IgD-negative memory B cell (primary cell): Measurements from ENCODE around the gene C17orf107. TPM values are rescaled to one million over a fixed set of nuclear protein-coding genes. Genes with fewer than 3 reads are reported as not detected.

Experiments used
- H3K27ac Mint-ChIP-seq, 3 donors: one replicate each; pipeline ENCODE4 v1.8.0; 2020 to 2022; ENCODE audit warnings: mild to moderate bottlenecking in 3 of 3, mixed read lengths in 3 of 3, moderate library complexity in 1 of 3
- H3K27me3 Mint-ChIP-seq: one replicate; pipeline ENCODE4 v1.8.0; 2021; ENCODE audit warnings: mixed read lengths
- H3K36me3 Mint-ChIP-seq: one replicate; pipeline ENCODE4 v1.8.0; 2020; ENCODE audit warnings: mild to moderate bottlenecking, mixed read lengths
- H3K4me1 Mint-ChIP-seq, 3 donors: one replicate each; pipeline ENCODE4 v1.8.0; 2020 to 2022; ENCODE audit warnings: mixed read lengths in 3 of 3, mild to moderate bottlenecking in 1 of 3
- H3K4me3 Mint-ChIP-seq, 4 donors: one replicate each; pipeline ENCODE4 v1.8.0; 2020 to 2022; ENCODE audit warnings: mild to moderate bottlenecking in 4 of 4, mixed read lengths in 4 of 4, moderate library complexity in 3 of 4
- H3K9me3 Mint-ChIP-seq, 3 donors: one replicate each; pipeline ENCODE4 v1.8.0; 2020 to 2021; ENCODE audit warnings: mixed read lengths in 3 of 3, mild to moderate bottlenecking in 1 of 3
- polyA plus RNA-seq: library from polyadenylated mRNA; unstranded; fragments of 300-500 nt; fragmentation: Illumina TruSeq; gene quantifications from one replicate; pipeline ENCODE4 v1.2.3, GENCODE V29; 2021

C17orf107 gene
- polyA plus RNA-seq, 1 donor from 2014 or later, result 1.0 TPM

- Mint-ChIP-seq H3K4me3 (no peak overlapping the region), H3K4me1 (no peaks in the 10 kb centered on the region), H3K27me3 (no peaks in the 10 kb centered on the region), H3K9me3 (no peaks in the 10 kb centered on the region), H3K27ac (no peak overlapping the region), H3K36me3 (peaks cover 6% of the 10 kb centered on the region)
Observed at GRCh38 chr17:4891411-4892410, 7.6 kb upstream of the C17orf107 start.

GRCh38 chr17:4892499-4893221 lies 6.7 kb upstream of the C17orf107 start:
- no peaks in the 10 kb centered on the region for H3K27me3 Mint-ChIP-seq
- H3K36me3 Mint-ChIP-seq, result peaks cover 6% of the 10 kb centered on the region
- no peaks in the 10 kb centered on the region for H3K4me1 Mint-ChIP-seq
- H3K27ac Mint-ChIP-seq, result no peak overlapping the region
- no peak overlapping the region for H3K4me3 Mint-ChIP-seq
- H3K9me3 Mint-ChIP-seq, result no peaks in the 10 kb centered on the region

GRCh38 chr17:4893272-4893671 lies 6.1 kb upstream of the C17orf107 start:
- Mint-ChIP-seq H3K27me3 (no peaks in the 10 kb centered on the region), H3K4me1 (peaks cover 0 to under 1% (median 0%) of the 10 kb centered on the region in 3 donors), H3K27ac (no peak overlapping the region), H3K4me3 (no peak overlapping the region), H3K9me3 (no peaks in the 10 kb centered on the region), H3K36me3 (peaks cover 6% of the 10 kb centered on the region)

GRCh38 chr17:4893721-4894560 lies 5.4 kb upstream of the C17orf107 start:
- no peak overlapping the region for H3K27ac Mint-ChIP-seq
- peaks cover 0 to 5% (median 0%) of the 10 kb centered on the region in 3 donors for H3K4me1 Mint-ChIP-seq
- H3K36me3 Mint-ChIP-seq, result peaks cover 6% of the 10 kb centered on the region
- H3K4me3 Mint-ChIP-seq, result no peak overlapping the region
- no peaks in the 10 kb centered on the region for H3K9me3 Mint-ChIP-seq
- no peaks in the 10 kb centered on the region for H3K27me3 Mint-ChIP-seq

GRCh38 chr17:4895121-4895520 lies 4.2 kb upstream of the C17orf107 start:
- Mint-ChIP-seq H3K4me3 (peak overlapping the region in 1 of 4 donors; percentile 53), H3K36me3 (peaks cover 3% of the 10 kb centered on the region), H3K27ac (no peak overlapping the region), H3K4me1 (peaks cover 3 to 6% (median 5%) of the 10 kb centered on the region in 3 donors), H3K9me3 (no peaks in the 10 kb centered on the region), H3K27me3 (no peaks in the 10 kb centered on the region)

GRCh38 chr17:4895657-4896331 lies 3.5 kb upstream of the C17orf107 start:
- Mint-ChIP-seq H3K27ac (no peak overlapping the region), H3K9me3 (no peaks in the 10 kb centered on the region), H3K27me3 (no peaks in the 10 kb centered on the region), H3K4me1 (peaks cover 5 to 7% (median 6%) of the 10 kb centered on the region in 3 donors), H3K4me3 (peak overlapping the region in 1 of 4 donors; percentile 53), H3K36me3 (peaks cover 3% of the 10 kb centered on the region)

- Mint-ChIP-seq H3K27ac (no peak overlapping the region), H3K36me3 (peaks cover 3% of the 10 kb centered on the region), H3K9me3 (no peaks in the 10 kb centered on the region), H3K4me3 (no peak overlapping the region), H3K4me1 (peaks cover 6 to 10% (median 6%) of the 10 kb centered on the region in 3 donors), H3K27me3 (no peaks in the 10 kb centered on the region)
Observed at GRCh38 chr17:4896332-4897197, 2.8 kb upstream of the C17orf107 start.

- Mint-ChIP-seq H3K4me3 (no peak overlapping the region), H3K9me3 (no peaks in the 10 kb centered on the region), H3K27ac (no peak overlapping the region), H3K36me3 (peaks cover 3% of the 10 kb centered on the region), H3K27me3 (no peaks in the 10 kb centered on the region), H3K4me1 (peaks cover 6 to 11% (median 7%) of the 10 kb centered on the region in 3 donors)
Observed at GRCh38 chr17:4897198-4897687, 2.1 kb upstream of the C17orf107 start.

GRCh38 chr17:4897785-4898184 lies 1.6 kb upstream of the C17orf107 start:
- Mint-ChIP-seq H3K4me1 (peaks cover 10 to 17% (median 13%) of the 10 kb centered on the region in 3 donors), H3K36me3 (peaks cover 3% of the 10 kb centered on the region), H3K27me3 (no peaks in the 10 kb centered on the region), H3K27ac (peak overlapping the region in 1 of 3 donors; percentile 85), H3K9me3 (no peaks in the 10 kb centered on the region), H3K4me3 (peak overlapping the region in 1 of 4 donors; percentile 88)

- Mint-ChIP-seq H3K36me3 (peaks cover 3% of the 10 kb centered on the region), H3K27me3 (no peaks in the 10 kb centered on the region), H3K27ac (peak overlapping the region in 2 of 3 donors; percentile 85 to 86), H3K4me3 (peak overlapping the region; percentile 60 to 91 (median 88)), H3K4me1 (peaks cover 14 to 19% (median 18%) of the 10 kb centered on the region in 3 donors), H3K9me3 (no peaks in the 10 kb centered on the region)
Observed at GRCh38 chr17:4898351-4898750, 985 bp upstream of the C17orf107 start.

- Mint-ChIP-seq H3K27me3 (no peaks in the 10 kb centered on the region), H3K36me3 (peaks cover 3% of the 10 kb centered on the region), H3K4me3 (peak overlapping the region; percentile 87 to 98 (median 94)), H3K9me3 (no peaks in the 10 kb centered on the region), H3K4me1 (peaks cover 17 to 22% (median 21%) of the 10 kb centered on the region in 3 donors), H3K27ac (peak overlapping the region in 2 of 3 donors; percentile 98 to 99)
Observed at GRCh38 chr17:4898927-4899326, 409 bp upstream of the C17orf107 start.

- Mint-ChIP-seq H3K36me3 (peaks cover 3% of the 10 kb centered on the region), H3K9me3 (no peaks in the 10 kb centered on the region), H3K27ac (peak overlapping the region; percentile 76 to 99 (median 98)), H3K4me1 (peaks cover 17 to 22% (median 21%) of the 10 kb centered on the region in 3 donors), H3K4me3 (peak overlapping the region; percentile 91 to 98 (median 96)), H3K27me3 (no peaks in the 10 kb centered on the region)
Observed at GRCh38 chr17:4900231-4901107, 1.1 kb downstream of the C17orf107 start.
